Peyer's patch (tissue), 4 donors: ENCODE data around the gene THADA.

Experiments
- POLR2A ChIP-seq, 2 donors: fragments of 450-650 bp; IDR thresholded peaks; one replicate each; pipeline ENCODE4 v1.5.1; 2017; ENCODE audit warnings: antibody characterized with exemption in 2 of 2, mild to moderate bottlenecking in 2 of 2, moderate library complexity in 2 of 2
- TF ChIP-seq, protein P1 (sequence below), 6 experiments: fragments of 450-650 bp in 4 of 6; fragments of 200-600 bp in 2 of 6; sonication (generic) in 1 of 6; IDR thresholded peaks; one replicate each; pipeline ENCODE4 v1.5.1; 2017 to 2019; ENCODE audit warnings: antibody characterized with exemption in 6 of 6, mild to moderate bottlenecking in 3 of 6, moderate library complexity in 1 of 6

DNA sequence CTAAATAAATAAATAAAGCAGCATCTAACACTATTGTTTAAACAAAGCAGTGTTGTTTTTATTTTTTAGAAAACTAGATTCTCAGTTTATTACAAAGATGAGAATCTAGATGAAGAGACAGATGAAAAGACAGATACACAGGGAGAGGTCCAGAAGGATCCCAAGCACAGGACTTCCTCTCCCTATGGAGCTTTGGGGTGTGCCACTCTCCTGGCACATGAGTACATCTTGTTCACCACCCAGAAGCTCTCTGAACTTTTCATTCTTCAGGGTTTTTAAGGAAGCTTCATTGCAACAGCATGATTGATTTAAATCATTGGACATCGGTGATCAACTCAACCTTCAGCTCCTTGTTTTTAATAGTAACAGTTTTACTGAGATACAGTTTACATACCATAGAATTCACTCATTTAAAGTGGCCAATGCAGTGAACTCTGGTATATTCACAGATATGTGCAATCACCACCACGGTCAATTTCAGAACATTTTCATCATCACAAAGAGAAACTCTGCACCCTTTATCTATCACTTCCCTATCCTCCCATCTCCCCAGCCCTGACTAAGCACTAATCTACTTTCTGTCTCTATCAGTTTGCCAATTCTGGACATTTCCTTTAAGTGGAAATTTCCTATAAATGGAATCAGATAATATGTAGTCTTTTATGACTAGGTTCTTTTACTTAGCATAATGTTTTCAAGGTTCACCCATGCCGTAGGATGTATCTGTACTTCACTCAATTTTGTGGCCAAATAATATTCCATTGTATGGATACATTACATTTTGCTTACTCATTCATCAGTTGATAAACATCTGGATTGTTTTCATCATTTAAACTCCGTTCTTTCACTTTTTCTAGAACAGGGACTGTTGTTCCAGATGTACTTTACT lies 307.2 kb downstream of the THADA start:
- no peak for TF ChIP-seq POLR2A (IDR thresholded peaks at IDR 0.05)
- TF ChIP-seq, protein P1, sequence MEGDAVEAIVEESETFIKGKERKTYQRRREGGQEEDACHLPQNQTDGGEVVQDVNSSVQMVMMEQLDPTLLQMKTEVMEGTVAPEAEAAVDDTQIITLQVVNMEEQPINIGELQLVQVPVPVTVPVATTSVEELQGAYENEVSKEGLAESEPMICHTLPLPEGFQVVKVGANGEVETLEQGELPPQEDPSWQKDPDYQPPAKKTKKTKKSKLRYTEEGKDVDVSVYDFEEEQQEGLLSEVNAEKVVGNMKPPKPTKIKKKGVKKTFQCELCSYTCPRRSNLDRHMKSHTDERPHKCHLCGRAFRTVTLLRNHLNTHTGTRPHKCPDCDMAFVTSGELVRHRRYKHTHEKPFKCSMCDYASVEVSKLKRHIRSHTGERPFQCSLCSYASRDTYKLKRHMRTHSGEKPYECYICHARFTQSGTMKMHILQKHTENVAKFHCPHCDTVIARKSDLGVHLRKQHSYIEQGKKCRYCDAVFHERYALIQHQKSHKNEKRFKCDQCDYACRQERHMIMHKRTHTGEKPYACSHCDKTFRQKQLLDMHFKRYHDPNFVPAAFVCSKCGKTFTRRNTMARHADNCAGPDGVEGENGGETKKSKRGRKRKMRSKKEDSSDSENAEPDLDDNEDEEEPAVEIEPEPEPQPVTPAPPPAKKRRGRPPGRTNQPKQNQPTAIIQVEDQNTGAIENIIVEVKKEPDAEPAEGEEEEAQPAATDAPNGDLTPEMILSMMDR (IDR thresholded peaks at IDR 0.05), result no peak
